GM12878 (cell line): ENCODE measurements around the gene MAP3K5. TPM values are rescaled to one million over a fixed set of nuclear protein-coding genes. Genes with fewer than 3 reads are reported as not detected.

Source experiments
- ATAC-seq: fragments of 200-7000 bp; cut with Tn5 transposase; 3 replicates; pipeline ENCODE4 v1.9.1; 2020; ENCODE audit warnings: mild to moderate bottlenecking, moderate library complexity
- BruUV-seq: library from RNA; stranded (reverse); fragments of 400-500 nt; replicated peaks from 2 replicates; lab custom pipeline; 2021; lab: Mats Ljungman, UMichigan
- CTCF ChIA-PET: fragments of 300-600 bp; sonication (Branson Sonifier 250); formaldehyde crosslinking; extraction: SDS; loops from one replicate; lab custom pipeline; 2021; ENCODE audit warnings: inconsistent platforms; lab: Yijun Ruan, JAX
- POLR2A ChIA-PET: fragments of 350-600 bp; formaldehyde crosslinking; extraction: SDS; loops from one replicate; lab custom pipeline; 2021; ENCODE audit warnings: inconsistent platforms; lab: Charles Lee
- RAD21 ChIA-PET: fragments of 300-600 bp; sonication (Branson Sonifier 250); formaldehyde crosslinking; loops from one replicate; lab custom pipeline; 2023; ENCODE audit warnings: antibody characterized with exemption; ENCODE audit not compliant: unreplicated experiment; lab: Charles Lee
- SMC1A ChIA-PET: fragments of 300-600 bp; sonication (Branson Sonifier 250); formaldehyde crosslinking; loops from one replicate; lab custom pipeline; 2023; ENCODE audit not compliant: unreplicated experiment, uncharacterized antibody; lab: Charles Lee
- DNase-seq: peaks from one replicate; pipeline ENCODE4 v3.0.0-alpha.2; 2011; ENCODE audit warnings: low read depth, low spot score
- FAIRE-seq: peaks from 3 replicates; lab custom pipeline; 2011; peaks lifted over from hg19 to GRCh38; lab: Jason Lieb, UNC
- H2AFZ ChIP-seq: 2 replicates; pipeline ENCODE4 v1.6.0; 2011; ENCODE audit warnings: low read depth, low read length, control low read depth; ENCODE audit not compliant: control insufficient read depth
- H3K27ac ChIP-seq: 2 replicates; pipeline ENCODE4 v1.5.1; 2011; ENCODE audit warnings: control low read depth; ENCODE audit not compliant: control insufficient read depth, insufficient read depth
- H3K27me3 ChIP-seq, 2 experiments: replicated peaks in 1 of 2; 2 replicates each; pipeline versions ENCODE4 v1.6.0 to v1.6.1; 2011; ENCODE audit warnings: low read length in 1 of 2; ENCODE audit not compliant: control insufficient read depth in 2 of 2, insufficient read depth in 2 of 2
- H3K36me3 ChIP-seq, 2 experiments: 2 replicates each; pipeline ENCODE4 v1.5.1; 2011; ENCODE audit warnings: low read length in 1 of 2; ENCODE audit not compliant: control insufficient read depth in 2 of 2, insufficient read depth in 2 of 2
- H3K4me1 ChIP-seq: 2 replicates; pipeline ENCODE4 v1.6.1; 2011; ENCODE audit warnings: mild to moderate bottlenecking, low read length, moderate library complexity, mixed read lengths; ENCODE audit not compliant: control insufficient read depth, insufficient read depth
- H3K4me2 ChIP-seq: 2 replicates; pipeline ENCODE4 v1.6.0; 2011; ENCODE audit warnings: control low read depth; ENCODE audit not compliant: control insufficient read depth, insufficient read depth
- H3K4me3 ChIP-seq: fragments of 200-600 bp; sonication (generic); 2 replicates; pipeline ENCODE4 v1.5.1; 2016
- H3K79me2 ChIP-seq: 2 replicates; pipeline ENCODE4 v1.6.0; 2011; ENCODE audit warnings: low read length; ENCODE audit not compliant: control insufficient read depth, insufficient read depth
- H3K9ac ChIP-seq: 2 replicates; pipeline ENCODE4 v1.8.0; 2011; ENCODE audit warnings: low read length, control low read depth, mixed read lengths; ENCODE audit not compliant: control insufficient read depth, insufficient read depth
- H3K9me3 ChIP-seq: replicated peaks from 3 replicates; pipeline ENCODE4 v1.5.1; 2011; ENCODE audit warnings: mild to moderate bottlenecking, low read length; ENCODE audit not compliant: control insufficient read depth, insufficient read depth
- H4K20me1 ChIP-seq: 2 replicates; pipeline ENCODE4 v1.6.0; 2011; ENCODE audit not compliant: control insufficient read depth, insufficient read depth
- ATF7 ChIP-seq: fragments of 450-650 bp; IDR thresholded peaks from 2 replicates; pipeline ENCODE4 v1.6.1; 2016; ENCODE audit warnings: low read depth, mild to moderate bottlenecking
- BACH1 ChIP-seq: fragments of 450-650 bp; IDR thresholded peaks from 2 replicates; pipeline ENCODE4 v1.6.1; 2017; ENCODE audit warnings: mild to moderate bottlenecking, borderline replicate concordance
- BHLHE40 ChIP-seq, 2 experiments: fragments of 450-650 bp in 1 of 2; IDR thresholded peaks; 2 replicates each; pipeline ENCODE4 v1.6.1; 2011 to 2017; ENCODE audit warnings: low read depth in 2 of 2, borderline replicate concordance in 1 of 2, improper control_type of control experiment in 1 of 2, low read length in 1 of 2, mild to moderate bottlenecking in 1 of 2
- CHD1 ChIP-seq: IDR thresholded peaks from 2 replicates; pipeline ENCODE4 v1.6.1; 2012; ENCODE audit warnings: low read depth, low read length, improper control_type of control experiment
- CHD4 ChIP-seq: fragments of 200-600 bp; sonication (generic); IDR thresholded peaks from 2 replicates; pipeline ENCODE4 v1.6.1; 2016; ENCODE audit warnings: mild to moderate bottlenecking
- ESRRA ChIP-seq: IDR thresholded peaks from 2 replicates; pipeline ENCODE4 v1.6.1; 2012; ENCODE audit warnings: mild to moderate bottlenecking, low read length, improper control_type of control experiment
- HDAC2 ChIP-seq: fragments of 200-600 bp; sonication (generic); IDR thresholded peaks from 2 replicates; pipeline ENCODE4 v1.6.1; 2017
- KDM1A ChIP-seq: fragments of 200-600 bp; sonication (generic); IDR thresholded peaks from 2 replicates; pipeline ENCODE4 v1.6.1; 2016; ENCODE audit warnings: borderline replicate concordance
- PAX8 ChIP-seq: fragments of 450-650 bp; IDR thresholded peaks from 2 replicates; pipeline ENCODE4 v1.6.1; 2017; ENCODE audit warnings: mild to moderate bottlenecking, moderate library complexity
- PML ChIP-seq: IDR thresholded peaks from 2 replicates; pipeline ENCODE4 v1.6.1; 2012; ENCODE audit warnings: low read length, inconsistent platforms
- RBBP5 ChIP-seq: fragments of 200-600 bp; sonication (generic); conservative IDR thresholded peaks from 2 replicates; pipeline ENCODE4 v1.6.1; 2016
- REST ChIP-seq: IDR thresholded peaks from 2 replicates; pipeline ENCODE4 v1.6.1; 2012; ENCODE audit warnings: mild to moderate bottlenecking, low read depth, low read length
- WRNIP1 ChIP-seq: IDR thresholded peaks from 2 replicates; pipeline ENCODE4 v1.6.1; 2011; ENCODE audit warnings: low read depth, low read length, improper control_type of control experiment, borderline replicate concordance
- YBX1 ChIP-seq: fragments of 450-650 bp; IDR thresholded peaks from 2 replicates; pipeline ENCODE4 v1.6.1; 2016; ENCODE audit warnings: antibody characterized with exemption
- ZBTB11 ChIP-seq: fragments of 450-650 bp; formaldehyde crosslinking; IDR thresholded peaks from 2 replicates; pipeline ENCODE4 v1.5.0; 2022; ENCODE audit warnings: mild to moderate bottlenecking, missing genetic modification characterization
- ZNF217 ChIP-seq: fragments of 450-650 bp; IDR thresholded peaks from 2 replicates; pipeline ENCODE4 v1.6.1; 2017; ENCODE audit warnings: antibody characterized with exemption, mild to moderate bottlenecking
- WGBS: methylation state at CpG from one replicate; pipeline ENCODE4 v1.1.6; 2016; ENCODE audit warnings: low lambda C conversion rate; ENCODE audit not compliant: insufficient replicate concordance, insufficient coverage; ENCODE audit errors: missing lambda C conversion rate; 5-methylcytosine and 5-hydroxymethylcytosine counted together
- in situ Hi-C: fragments of 300-500 bp; cut with MboI; formaldehyde crosslinking; loops from 9 replicates; pipeline ENCODE4 v1.14.3; 2018; ENCODE audit warnings: mixed read lengths
- intact Hi-C: fragments of 100-400 bp; cut with micrococcal nuclease; formaldehyde crosslinking; loops from one replicate; pipeline ENCODE4 v1.14.2; 2022; ENCODE audit not compliant: unreplicated experiment
- polyA plus RNA-seq, 11 experiments: library from polyadenylated mRNA; depleted of rRNA in 4 of 11; unstranded in 6 of 11; stranded (reverse) in 5 of 11; fragments of >200 nt; fragmentation: Nextera tagmentation in 4 of 11; fragmentation: Illumina TruSeq in 1 of 11; extraction: Ambion mirVana in 4 of 11; extraction: Trizol in 1 of 11; gene quantifications; 1 replicate in 1 of 11; 2 replicates in 10 of 11; pipeline versions ENCODE4 v1.2.1 to v1.2.3, GENCODE V29; 2011 to 2016; ENCODE audit warnings: inconsistent platforms in 2 of 11, missing spikeins in 2 of 11, low read depth in 1 of 11
- total RNA-seq, 4 experiments: library from RNA; depleted of rRNA in 3 of 4; stranded (reverse); fragments of >200 nt in 3 of 4; fragmentation: Illumina TruSeq in 1 of 4; extraction: Trizol in 1 of 4; gene quantifications; 2 replicates each; pipeline versions ENCODE4 v1.2.1 to v1.2.3, GENCODE V29; 2013 to 2021
- TF ChIP-seq, protein P1 (sequence below): fragments of 450-650 bp; IDR thresholded peaks from 2 replicates; pipeline ENCODE4 v1.6.1; 2018; ENCODE audit warnings: borderline replicate concordance, mild to moderate bottlenecking; ENCODE audit not compliant: partially characterized antibody

Gene MAP3K5
- total and polyA plus RNA-seq, 10 of the 15 experiments (the other 5 are each of a cell fraction or from before 2014, with no cell fraction given), result 5.4 to 34.3 (median 26.4) TPM

- Histone ChIP-seq H3K27me3 (no peaks in the 10 kb centered on the region; a peak in 1 of 4 replicates), H3K27ac (no peak overlapping the region), H4K20me1 (no peaks in the 10 kb centered on the region), H3K36me3 (no peaks in the 10 kb centered on the region)
- SMC1A ChIA-PET, result no interaction called here
- TF ChIP-seq ZBTB11 (CRISPR knock-in tag) (no peak), KDM1A (no peak), PAX8 (no peak), HDAC2 (no peak), ZNF217 (no peak), CHD1 (no peak), REST (no peak), ESRRA (no peak), PML (no peak), ATF7 (no peak), WRNIP1 (no peak), RBBP5 (no peak), YBX1 (no peak), BACH1 (no peak), BHLHE40 (IDR thresholded peaks at IDR 0.05; ENCODE audit: borderline replicate concordance in 1 of 2, low read depth in 2 of 2, low read length in 1 of 2) (no peak), CHD4 (no peak)
- TF ChIP-seq, protein P1, sequence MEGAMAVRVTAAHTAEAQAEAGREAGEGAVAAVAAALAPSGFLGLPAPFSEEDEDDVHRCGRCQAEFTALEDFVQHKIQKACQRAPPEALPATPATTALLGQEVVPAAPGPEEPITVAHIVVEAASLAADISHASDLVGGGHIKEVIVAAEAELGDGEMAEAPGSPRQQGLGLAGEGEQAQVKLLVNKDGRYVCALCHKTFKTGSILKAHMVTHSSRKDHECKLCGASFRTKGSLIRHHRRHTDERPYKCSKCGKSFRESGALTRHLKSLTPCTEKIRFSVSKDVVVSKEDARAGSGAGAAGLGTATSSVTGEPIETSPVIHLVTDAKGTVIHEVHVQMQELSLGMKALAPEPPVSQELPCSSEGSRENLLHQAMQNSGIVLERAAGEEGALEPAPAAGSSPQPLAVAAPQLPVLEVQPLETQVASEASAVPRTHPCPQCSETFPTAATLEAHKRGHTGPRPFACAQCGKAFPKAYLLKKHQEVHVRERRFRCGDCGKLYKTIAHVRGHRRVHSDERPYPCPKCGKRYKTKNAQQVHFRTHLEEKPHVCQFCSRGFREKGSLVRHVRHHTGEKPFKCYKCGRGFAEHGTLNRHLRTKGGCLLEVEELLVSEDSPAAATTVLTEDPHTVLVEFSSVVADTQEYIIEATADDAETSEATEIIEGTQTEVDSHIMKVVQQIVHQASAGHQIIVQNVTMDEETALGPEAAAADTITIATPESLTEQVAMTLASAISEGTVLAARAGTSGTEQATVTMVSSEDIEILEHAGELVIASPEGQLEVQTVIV, result no peak
- TF ChIP-seq, all 136 proteins: peak for 0
- Histone ChIP-seq H3K9ac (no peak overlapping the region), H2AFZ (no peak overlapping the region), H3K79me2 (no peaks in the 10 kb centered on the region), H3K9me3 (no peaks in the 10 kb centered on the region), H3K4me1 (no peaks in the 10 kb centered on the region), H3K4me2 (no peak overlapping the region), H3K4me3 (no peak overlapping the region)
- ATAC-seq (no peak), FAIRE-seq (no peak), DNase-seq (no peak)
- RAD21 ChIA-PET, result no interaction called here
- POLR2A ChIA-PET, result no interaction called here
- intact Hi-C loops (no loop called here), in situ Hi-C loops (no loop called here)
- 39% methylated on average over 4 of the region's 4 CpGs for WGBS
- CTCF ChIA-PET, result interaction anchor here (0.5 kb wide), 1 partner anchor 74 kb away, joined by 3 read pairs; no protein-coding TSS in a partner anchor
- BruUV-seq, result no TSS peak
These were observed 265.3 kb downstream of the MAP3K5 start for GRCh38 chr6:136526937-136527336.
